Measurements from ENCODE around the gene ERI2.
"Not testable (repeated sequence)": the region's sequence is repeated elsewhere in the genome, so short reads cannot be mapped to it uniquely, and the experiment has no call there.

ERI2 gene

DNA sequence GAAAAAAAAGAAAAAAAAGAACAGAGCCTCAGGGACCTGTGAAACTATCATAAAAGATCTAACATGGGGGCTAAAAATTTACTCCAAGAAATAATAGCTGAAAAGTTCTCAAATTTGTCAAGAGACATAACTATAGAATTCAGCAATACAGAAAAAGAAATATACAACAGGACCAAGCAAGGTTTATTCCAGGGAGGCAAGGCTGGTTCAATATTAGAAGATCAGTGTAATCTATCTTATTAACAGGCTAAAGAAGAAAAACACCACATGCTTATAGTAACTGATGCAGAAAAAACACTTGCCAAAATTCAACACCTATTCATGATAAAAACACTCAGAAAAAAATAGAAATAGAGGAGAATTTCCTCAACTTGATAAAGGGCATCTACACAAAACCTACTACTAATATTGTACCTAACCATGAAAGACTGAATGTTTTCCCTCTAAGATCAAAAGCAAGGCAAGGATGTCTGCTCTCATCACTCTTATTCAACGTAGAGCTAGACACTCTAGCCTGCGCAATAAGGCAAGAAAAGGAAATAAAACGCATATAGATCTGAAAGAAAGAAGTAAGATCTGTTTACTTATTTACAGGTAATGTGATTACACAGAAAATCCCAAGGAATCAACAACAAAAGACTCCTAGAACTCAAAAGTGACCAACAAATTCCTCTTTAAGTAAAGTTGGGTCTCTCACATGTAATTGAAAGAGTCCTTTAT lies 43.7 kb downstream of the ERI2 start:
- no peak for DNase-seq

DNA sequence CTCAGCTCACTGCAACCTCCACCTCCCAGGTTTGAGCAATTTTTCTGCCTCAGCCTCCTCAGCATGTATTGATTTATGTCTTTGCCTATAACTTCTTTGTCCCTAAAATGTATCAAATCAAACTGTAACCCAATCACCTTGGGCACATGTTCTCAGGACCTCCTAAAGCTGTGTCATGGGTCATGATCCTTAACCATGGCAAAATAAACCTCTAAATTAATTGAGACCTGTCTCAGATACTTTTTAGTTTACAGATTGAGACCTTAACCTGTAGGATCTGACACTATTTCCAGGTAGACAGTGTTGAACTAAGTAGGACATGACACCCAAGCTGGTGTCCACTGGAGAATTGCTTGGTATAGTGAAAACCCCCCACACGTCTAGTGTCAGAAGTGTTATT lies 45.1 kb downstream of the ERI2 start:
- no peak for DNase-seq

DNA sequence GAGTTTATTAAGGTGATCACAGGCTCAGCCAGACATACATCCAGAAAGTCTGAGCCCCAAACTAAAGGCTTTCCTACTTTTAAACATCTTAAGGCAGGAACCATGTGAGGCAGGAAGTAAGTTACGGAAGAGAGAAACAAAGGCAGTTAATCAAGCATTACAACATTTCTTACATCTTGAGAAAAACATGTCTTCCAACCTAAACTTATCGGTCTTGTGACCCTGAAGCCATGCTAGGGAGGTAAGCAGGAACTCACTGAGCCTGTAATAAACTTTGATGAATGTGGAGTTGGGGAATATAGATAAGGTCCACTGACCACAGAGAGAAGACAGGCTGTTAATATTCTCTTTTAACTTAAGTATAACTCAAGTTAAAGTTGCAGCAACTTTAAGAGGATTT lies 45.9 kb downstream of the ERI2 start:
- DNase-seq, result no peak

DNA sequence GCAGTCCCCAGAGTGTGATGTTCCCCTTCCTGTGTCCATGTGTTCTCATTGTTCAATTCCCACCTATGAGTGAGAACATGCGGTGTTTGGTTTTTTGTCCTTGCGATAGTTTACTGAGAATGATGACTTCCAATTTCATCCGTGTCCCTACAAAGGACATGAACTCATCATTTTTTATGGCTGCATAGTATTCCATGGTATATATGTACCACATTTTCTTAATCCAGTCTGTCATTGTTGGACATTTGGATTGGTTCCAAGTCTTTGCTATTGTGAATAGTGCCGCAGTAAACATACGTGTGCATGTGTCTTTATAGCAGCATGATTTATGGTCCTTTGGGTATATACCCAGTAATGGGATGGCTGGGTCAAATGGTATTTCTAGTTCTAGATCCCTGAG lies 50.5 kb downstream of the ERI2 start:
- DNase-seq, result not testable (repeated sequence)

DNA sequence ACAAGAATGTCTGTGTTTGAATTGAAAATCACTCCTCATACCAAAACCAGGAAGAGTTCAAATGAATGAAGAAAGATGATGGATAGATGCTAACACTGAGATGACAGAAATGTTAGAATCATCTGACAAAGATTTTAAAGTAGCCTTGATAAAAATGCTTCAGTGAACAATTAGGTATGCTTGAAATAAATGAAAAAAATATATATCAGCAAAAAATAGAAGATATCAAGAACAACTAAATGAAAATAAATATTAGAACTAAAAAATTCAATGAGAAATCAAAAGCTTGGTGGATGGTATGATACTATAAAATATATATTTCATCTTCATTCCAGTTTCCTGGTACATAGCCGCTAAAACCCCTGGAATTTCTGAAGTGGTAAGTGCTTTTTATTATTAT lies 51.0 kb downstream of the ERI2 start:
- DNase-seq, result no peak

DNA sequence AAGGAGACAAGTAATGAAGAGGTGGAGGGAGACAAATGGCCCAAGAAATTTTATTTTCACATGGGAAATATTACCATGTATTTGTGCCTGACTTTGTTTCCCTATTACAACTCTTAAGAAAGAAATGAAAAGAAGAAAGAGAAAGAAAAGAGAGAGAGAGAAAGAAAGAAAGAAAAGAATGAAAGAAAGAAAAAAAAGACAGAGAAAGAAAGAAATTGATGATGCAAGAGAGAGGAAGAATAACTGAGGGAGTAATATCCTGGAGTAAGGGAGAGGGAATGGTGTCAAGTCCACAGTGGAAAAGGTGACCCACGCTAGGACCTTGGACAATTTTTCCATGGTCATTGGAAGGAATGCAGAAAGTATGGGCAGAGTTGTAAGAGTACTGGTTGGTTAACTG lies 52.5 kb downstream of the ERI2 start:
- DNase-seq, result no peak

DNA sequence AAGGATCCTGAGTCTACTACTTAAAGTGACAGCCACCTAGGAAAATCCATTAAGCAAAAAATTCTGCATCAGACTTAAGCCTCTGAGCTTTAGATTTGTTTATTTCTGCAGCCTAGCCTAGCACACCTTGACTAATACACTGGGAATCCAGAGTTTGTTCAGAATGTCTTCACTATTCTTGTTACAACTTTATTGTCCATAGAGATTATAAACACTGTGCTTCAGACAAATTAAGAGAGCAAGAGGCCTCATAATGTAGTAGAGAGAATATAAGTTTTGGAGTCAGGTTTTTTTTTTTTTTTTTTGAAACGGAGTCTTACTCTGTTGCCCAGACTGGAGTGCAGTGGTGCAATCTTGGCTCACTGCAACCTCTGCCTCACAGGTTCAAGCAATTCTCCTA lies 55.7 kb downstream of the ERI2 start:
- DNase-seq, result no peak

DNA sequence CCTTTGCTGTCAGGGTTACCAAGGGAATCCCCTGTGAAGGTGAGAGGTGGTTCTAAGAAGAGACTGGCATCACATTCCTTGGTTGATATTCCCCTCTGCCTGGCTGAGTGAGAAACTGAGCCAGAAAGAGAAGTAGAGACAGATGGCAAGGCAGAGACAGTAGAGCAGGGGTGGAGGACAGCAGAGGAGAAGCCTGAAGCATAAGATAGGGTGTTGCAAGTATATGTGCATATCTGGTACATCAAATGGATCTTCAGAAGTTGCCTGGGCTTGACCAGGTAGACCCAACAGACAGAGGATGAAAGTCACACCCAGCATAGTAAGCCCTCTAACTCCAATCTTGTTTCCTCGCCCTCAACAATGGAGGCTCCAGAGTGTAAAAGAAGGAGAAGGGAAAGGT lies 56.8 kb downstream of the ERI2 start:
- DNase-seq, result no peak

DNA sequence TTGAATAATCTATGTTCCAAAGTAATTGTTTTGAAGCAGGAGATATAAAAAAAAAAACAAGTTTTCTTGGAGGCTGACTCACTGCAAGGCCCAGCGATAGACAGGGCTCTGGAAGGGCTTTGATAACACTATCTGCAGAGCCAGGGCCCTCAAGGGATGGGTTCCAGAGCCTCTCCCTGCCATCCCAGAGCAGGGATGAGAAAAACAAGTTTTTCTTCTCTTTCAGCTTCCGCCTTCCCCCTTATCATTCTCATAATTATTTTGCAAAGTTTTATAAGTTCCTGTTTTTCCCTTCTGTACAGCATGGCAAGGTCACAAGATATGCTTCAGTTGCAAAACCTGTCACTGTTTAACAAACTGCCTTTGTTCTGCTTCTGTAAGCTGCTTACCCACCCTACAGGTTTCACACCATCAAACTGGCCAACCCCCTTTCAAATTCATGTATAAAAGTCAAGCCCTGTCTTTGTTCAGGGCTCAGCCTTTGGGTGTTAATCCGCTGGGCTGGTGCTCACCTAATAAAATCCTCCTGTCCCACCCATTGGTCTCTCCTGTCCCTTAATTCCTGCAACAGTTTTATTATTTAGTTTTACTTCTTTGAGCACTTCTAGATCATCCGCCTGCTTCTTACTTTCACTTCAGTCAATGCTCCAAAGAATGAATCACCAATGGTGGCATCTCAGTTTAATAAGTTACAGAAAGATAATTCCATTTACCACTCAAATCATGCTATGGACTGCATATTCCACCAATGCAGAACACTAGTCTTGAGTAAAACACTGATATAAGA lies 59.0 kb downstream of the ERI2 start:
- no peak for DNase-seq

DNA sequence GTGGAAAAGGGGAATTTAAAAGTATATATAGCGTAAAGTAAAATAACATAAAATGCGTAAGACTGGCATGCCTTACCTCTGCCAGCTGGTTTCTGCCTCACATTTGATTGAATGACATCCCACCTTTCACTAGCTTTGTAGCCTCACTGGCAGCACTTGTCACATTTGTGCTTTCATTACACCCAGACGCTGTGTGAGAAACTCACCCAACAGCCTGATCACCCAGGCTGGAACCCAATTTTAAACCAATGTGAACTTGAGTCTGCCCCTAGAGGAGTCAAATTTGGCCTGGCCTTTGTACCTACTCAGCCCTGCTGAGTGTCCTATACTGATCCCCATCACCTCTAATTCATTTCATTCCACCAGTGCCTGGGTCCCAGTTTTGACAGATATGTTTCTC lies 59.8 kb downstream of the ERI2 start:
- DNase-seq, result no peak

Measured in effector CD8-positive, alpha-beta T cell (primary cell).